ENCODE results near the gene ENPEP. TPM values are rescaled to one million over a fixed set of nuclear protein-coding genes. Genes with fewer than 3 reads are reported as not detected.

ENPEP gene
- total and polyA plus RNA-seq, 10 of the 15 experiments (the other 5 are each of a cell fraction or from before 2014, with no cell fraction given), result 0.03 TPM; not detected in 9

DNA sequence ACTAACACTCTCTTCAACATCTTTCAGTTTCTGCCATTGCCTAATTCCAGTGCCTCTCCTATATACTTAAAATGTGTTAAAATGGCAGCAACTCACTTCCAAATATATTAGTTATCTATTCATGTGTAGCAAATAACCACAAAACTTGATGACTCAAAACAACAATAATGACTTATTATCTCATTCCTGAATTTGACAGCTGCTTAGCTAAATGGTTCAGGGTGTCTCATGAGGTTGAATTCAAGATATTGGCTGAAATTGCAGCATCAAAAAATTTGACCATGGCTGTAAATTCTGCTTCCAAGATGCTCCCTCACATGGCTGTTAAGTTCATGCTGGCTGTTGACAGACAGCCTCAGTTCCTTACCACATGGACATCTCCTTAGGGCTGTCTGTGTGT is 121.6 kb downstream of the ENPEP start:
- Histone ChIP-seq H3K27me3 (replicated peaks in 1 of 2; ENCODE audit: control insufficient read depth in 2 of 2, insufficient read depth in 2 of 2, low read length in 1 of 2) (no peaks in the 10 kb centered on the region), H3K36me3 (ENCODE audit: control insufficient read depth in 2 of 2, insufficient read depth in 2 of 2, low read length in 1 of 2) (no peaks in the 10 kb centered on the region), H4K20me1 (ENCODE audit: control insufficient read depth, insufficient read depth) (no peaks in the 10 kb centered on the region), H3K4me1 (ENCODE audit: control insufficient read depth, insufficient read depth, low read length) (no peaks in the 10 kb centered on the region), H3K27ac (ENCODE audit: control insufficient read depth, insufficient read depth) (no peak overlapping the region), H3K4me2 (ENCODE audit: control insufficient read depth, insufficient read depth) (no peak overlapping the region), H3K4me3 (no peak overlapping the region), H2AFZ (ENCODE audit: control insufficient read depth, low read depth, low read length) (no peak overlapping the region), H3K79me2 (ENCODE audit: control insufficient read depth, insufficient read depth, low read length) (no peaks in the 10 kb centered on the region), H3K9me3 (replicated peaks; ENCODE audit: control insufficient read depth, insufficient read depth, low read length) (no peaks in the 10 kb centered on the region), H3K9ac (ENCODE audit: control insufficient read depth, insufficient read depth, low read length) (no peak overlapping the region)
- no peak for FAIRE-seq
- no peak for TF ChIP-seq YBX1 (IDR thresholded peaks at IDR 0.05)
- TF ChIP-seq, protein P1, sequence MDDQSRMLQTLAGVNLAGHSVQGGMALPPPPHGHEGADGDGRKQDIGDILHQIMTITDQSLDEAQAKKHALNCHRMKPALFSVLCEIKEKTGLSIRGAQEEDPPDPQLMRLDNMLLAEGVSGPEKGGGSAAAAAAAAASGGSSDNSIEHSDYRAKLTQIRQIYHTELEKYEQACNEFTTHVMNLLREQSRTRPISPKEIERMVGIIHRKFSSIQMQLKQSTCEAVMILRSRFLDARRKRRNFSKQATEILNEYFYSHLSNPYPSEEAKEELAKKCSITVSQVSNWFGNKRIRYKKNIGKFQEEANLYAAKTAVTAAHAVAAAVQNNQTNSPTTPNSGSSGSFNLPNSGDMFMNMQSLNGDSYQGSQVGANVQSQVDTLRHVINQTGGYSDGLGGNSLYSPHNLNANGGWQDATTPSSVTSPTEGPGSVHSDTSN (IDR thresholded peaks at IDR 0.05; ENCODE audit: insufficient replicate concordance, low read depth, low read length), result no peak
- no peak for TF ChIP-seq MTA2 (IDR thresholded peaks at IDR 0.05; ENCODE audit: low read depth)
- TF ChIP-seq, protein P2, sequence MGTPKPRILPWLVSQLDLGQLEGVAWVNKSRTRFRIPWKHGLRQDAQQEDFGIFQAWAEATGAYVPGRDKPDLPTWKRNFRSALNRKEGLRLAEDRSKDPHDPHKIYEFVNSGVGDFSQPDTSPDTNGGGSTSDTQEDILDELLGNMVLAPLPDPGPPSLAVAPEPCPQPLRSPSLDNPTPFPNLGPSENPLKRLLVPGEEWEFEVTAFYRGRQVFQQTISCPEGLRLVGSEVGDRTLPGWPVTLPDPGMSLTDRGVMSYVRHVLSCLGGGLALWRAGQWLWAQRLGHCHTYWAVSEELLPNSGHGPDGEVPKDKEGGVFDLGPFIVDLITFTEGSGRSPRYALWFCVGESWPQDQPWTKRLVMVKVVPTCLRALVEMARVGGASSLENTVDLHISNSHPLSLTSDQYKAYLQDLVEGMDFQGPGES (IDR thresholded peaks at IDR 0.05), result no peak
- TF ChIP-seq, protein P3, sequence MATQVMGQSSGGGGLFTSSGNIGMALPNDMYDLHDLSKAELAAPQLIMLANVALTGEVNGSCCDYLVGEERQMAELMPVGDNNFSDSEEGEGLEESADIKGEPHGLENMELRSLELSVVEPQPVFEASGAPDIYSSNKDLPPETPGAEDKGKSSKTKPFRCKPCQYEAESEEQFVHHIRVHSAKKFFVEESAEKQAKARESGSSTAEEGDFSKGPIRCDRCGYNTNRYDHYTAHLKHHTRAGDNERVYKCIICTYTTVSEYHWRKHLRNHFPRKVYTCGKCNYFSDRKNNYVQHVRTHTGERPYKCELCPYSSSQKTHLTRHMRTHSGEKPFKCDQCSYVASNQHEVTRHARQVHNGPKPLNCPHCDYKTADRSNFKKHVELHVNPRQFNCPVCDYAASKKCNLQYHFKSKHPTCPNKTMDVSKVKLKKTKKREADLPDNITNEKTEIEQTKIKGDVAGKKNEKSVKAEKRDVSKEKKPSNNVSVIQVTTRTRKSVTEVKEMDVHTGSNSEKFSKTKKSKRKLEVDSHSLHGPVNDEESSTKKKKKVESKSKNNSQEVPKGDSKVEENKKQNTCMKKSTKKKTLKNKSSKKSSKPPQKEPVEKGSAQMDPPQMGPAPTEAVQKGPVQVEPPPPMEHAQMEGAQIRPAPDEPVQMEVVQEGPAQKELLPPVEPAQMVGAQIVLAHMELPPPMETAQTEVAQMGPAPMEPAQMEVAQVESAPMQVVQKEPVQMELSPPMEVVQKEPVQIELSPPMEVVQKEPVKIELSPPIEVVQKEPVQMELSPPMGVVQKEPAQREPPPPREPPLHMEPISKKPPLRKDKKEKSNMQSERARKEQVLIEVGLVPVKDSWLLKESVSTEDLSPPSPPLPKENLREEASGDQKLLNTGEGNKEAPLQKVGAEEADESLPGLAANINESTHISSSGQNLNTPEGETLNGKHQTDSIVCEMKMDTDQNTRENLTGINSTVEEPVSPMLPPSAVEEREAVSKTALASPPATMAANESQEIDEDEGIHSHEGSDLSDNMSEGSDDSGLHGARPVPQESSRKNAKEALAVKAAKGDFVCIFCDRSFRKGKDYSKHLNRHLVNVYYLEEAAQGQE (IDR thresholded peaks at IDR 0.05; ENCODE audit: low read depth, low read length), result no peak
- no peak for TF ChIP-seq EED (IDR thresholded peaks at IDR 0.05; ENCODE audit: low read depth)
- TF ChIP-seq ZNF384 (IDR thresholded peaks at IDR 0.05; ENCODE audit: borderline replicate concordance, low read depth, low read length), result no peak
- TF ChIP-seq SIN3A (IDR thresholded peaks at IDR 0.05; ENCODE audit: low read depth, low read length), result no peak
- TF ChIP-seq, protein P4, sequence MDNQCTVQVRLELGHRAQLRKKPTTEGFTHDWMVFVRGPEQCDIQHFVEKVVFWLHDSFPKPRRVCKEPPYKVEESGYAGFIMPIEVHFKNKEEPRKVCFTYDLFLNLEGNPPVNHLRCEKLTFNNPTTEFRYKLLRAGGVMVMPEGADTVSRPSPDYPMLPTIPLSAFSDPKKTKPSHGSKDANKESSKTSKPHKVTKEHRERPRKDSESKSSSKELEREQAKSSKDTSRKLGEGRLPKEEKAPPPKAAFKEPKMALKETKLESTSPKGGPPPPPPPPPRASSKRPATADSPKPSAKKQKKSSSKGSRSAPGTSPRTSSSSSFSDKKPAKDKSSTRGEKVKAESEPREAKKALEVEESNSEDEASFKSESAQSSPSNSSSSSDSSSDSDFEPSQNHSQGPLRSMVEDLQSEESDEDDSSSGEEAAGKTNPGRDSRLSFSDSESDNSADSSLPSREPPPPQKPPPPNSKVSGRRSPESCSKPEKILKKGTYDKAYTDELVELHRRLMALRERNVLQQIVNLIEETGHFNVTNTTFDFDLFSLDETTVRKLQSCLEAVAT (IDR thresholded peaks at IDR 0.05), result no peak
- TF ChIP-seq, protein P5, sequence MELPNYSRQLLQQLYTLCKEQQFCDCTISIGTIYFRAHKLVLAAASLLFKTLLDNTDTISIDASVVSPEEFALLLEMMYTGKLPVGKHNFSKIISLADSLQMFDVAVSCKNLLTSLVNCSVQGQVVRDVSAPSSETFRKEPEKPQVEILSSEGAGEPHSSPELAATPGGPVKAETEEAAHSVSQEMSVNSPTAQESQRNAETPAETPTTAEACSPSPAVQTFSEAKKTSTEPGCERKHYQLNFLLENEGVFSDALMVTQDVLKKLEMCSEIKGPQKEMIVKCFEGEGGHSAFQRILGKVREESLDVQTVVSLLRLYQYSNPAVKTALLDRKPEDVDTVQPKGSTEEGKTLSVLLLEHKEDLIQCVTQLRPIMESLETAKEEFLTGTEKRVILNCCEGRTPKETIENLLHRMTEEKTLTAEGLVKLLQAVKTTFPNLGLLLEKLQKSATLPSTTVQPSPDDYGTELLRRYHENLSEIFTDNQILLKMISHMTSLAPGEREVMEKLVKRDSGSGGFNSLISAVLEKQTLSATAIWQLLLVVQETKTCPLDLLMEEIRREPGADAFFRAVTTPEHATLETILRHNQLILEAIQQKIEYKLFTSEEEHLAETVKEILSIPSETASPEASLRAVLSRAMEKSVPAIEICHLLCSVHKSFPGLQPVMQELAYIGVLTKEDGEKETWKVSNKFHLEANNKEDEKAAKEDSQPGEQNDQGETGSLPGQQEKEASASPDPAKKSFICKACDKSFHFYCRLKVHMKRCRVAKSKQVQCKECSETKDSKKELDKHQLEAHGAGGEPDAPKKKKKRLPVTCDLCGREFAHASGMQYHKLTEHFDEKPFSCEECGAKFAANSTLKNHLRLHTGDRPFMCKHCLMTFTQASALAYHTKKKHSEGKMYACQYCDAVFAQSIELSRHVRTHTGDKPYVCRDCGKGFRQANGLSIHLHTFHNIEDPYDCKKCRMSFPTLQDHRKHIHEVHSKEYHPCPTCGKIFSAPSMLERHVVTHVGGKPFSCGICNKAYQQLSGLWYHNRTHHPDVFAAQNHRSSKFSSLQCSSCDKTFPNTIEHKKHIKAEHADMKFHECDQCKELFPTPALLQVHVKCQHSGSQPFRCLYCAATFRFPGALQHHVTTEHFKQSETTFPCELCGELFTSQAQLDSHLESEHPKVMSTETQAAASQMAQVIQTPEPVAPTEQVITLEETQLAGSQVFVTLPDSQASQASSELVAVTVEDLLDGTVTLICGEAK (IDR thresholded peaks at IDR 0.05; ENCODE audit: borderline replicate concordance), result no peak
- TF ChIP-seq CBX5 (IDR thresholded peaks at IDR 0.05; ENCODE audit: low read depth), result no peak
- no peak for TF ChIP-seq FOS (IDR thresholded peaks at IDR 0.05; ENCODE audit: borderline replicate concordance, extremely low read depth, insufficient read length)
- ChIA-PET POLR2A (no interaction called here), RAD21 (ENCODE audit: unreplicated experiment) (no interaction called here), SMC1A (ENCODE audit: uncharacterized antibody, unreplicated experiment) (no interaction called here), CTCF (no interaction called here)
- in situ Hi-C loops (cut with MboI) (no loop called here), intact Hi-C loops (cut with micrococcal nuclease; ENCODE audit: unreplicated experiment) (no loop called here)
- no peak for ATAC-seq
- DNase-seq (ENCODE audit: low read depth, low spot score), result no peak
- BruUV-seq (replicated peaks), result no TSS peak

Data from GM12878 (cell line).